Caco-2 (cell line): ENCODE results near the gene CPED1. TPM values are rescaled to one million over a fixed set of nuclear protein-coding genes. Genes with fewer than 3 reads are reported as not detected.

Source experiments
- BruUV-seq: library from RNA; stranded (reverse); fragments of 400-500 nt; replicated peaks from 2 replicates; lab custom pipeline; 2021; lab: Mats Ljungman, UMichigan
- CTCF ChIA-PET: fragments of 300-600 bp; sonication (Branson Sonifier 250); formaldehyde crosslinking; loops from one replicate; lab custom pipeline; 2022; ENCODE audit warnings: antibody characterized with exemption; lab: Charles Lee
- POLR2A ChIA-PET: fragments of 300-600 bp; sonication (Branson Sonifier 250); formaldehyde crosslinking; loops from one replicate; lab custom pipeline; 2022; ENCODE audit warnings: antibody characterized with exemption; lab: Charles Lee
- DNase-seq, 2 experiments: peaks; one replicate each; pipeline versions ENCODE4 v3.0.0 to v3.0.0-alpha.2; 2020 to 2022
- H3K27me3 ChIP-seq: replicated peaks from 2 replicates; pipeline ENCODE4 v1.6.0; 2011; ENCODE audit warnings: low read length; ENCODE audit not compliant: control insufficient read depth, insufficient read depth
- H3K36me3 ChIP-seq: 2 replicates; pipeline ENCODE4 v1.5.1; 2011; ENCODE audit warnings: low read length; ENCODE audit not compliant: control insufficient read depth, insufficient read depth
- H3K4me1 ChIP-seq: fragments of 250-450 bp; sonication (Bioruptor Pico); 2 replicates; pipeline ENCODE4 v1.5.1; 2020; ENCODE audit warnings: mild to moderate bottlenecking
- H3K4me3 ChIP-seq: 2 replicates; pipeline ENCODE4 v1.5.1; 2011; ENCODE audit warnings: low read depth, mild to moderate bottlenecking, control low read depth, low read length
- H3K9me3 ChIP-seq: fragments of 250-450 bp; sonication (Bioruptor Pico); 2 replicates; pipeline ENCODE4 v1.5.1; 2020; ENCODE audit warnings: mild to moderate bottlenecking, moderate library complexity
- H3K27ac Mint-ChIP-seq: one replicate; pipeline ENCODE4 v1.8.0; 2022; ENCODE audit warnings: mixed read lengths; ENCODE audit not compliant: unreplicated experiment
- H3K27me3 Mint-ChIP-seq: one replicate; pipeline ENCODE4 v1.8.0; 2022; ENCODE audit warnings: mixed read lengths; ENCODE audit not compliant: insufficient read depth, unreplicated experiment
- H3K36me3 Mint-ChIP-seq: one replicate; pipeline ENCODE4 v1.8.0; 2022; ENCODE audit warnings: mild to moderate bottlenecking, mixed read lengths; ENCODE audit not compliant: insufficient read depth, unreplicated experiment
- H3K4me1 Mint-ChIP-seq: one replicate; pipeline ENCODE4 v1.8.0; 2022; ENCODE audit warnings: low read depth, mixed read lengths; ENCODE audit not compliant: unreplicated experiment
- H3K4me3 Mint-ChIP-seq: one replicate; pipeline ENCODE4 v1.8.0; 2022; ENCODE audit warnings: mild to moderate bottlenecking, moderate library complexity, mixed read lengths; ENCODE audit not compliant: unreplicated experiment
- H3K9me3 Mint-ChIP-seq: one replicate; pipeline ENCODE4 v1.8.0; 2022; ENCODE audit warnings: mixed read lengths; ENCODE audit not compliant: unreplicated experiment
- CTCF ChIP-seq, 2 experiments: fragments of 200-600 bp in 1 of 2; IDR thresholded peaks; 1 replicate in 1 of 2; 2 replicates in 1 of 2; pipeline versions ENCODE4 v1.5.1 to v1.8.0; 2011 to 2022; ENCODE audit warnings: antibody characterized with exemption in 1 of 2, control low read depth in 1 of 2, inconsistent platforms in 1 of 2, low read depth in 1 of 2, low read length in 1 of 2, mild to moderate bottlenecking in 1 of 2, moderate library complexity in 1 of 2; ENCODE audit not compliant: insufficient read depth in 1 of 2, severe bottlenecking in 1 of 2, unreplicated experiment in 1 of 2
- intact Hi-C: fragments of 100-400 bp; cut with micrococcal nuclease; formaldehyde crosslinking; loops from one replicate; pipeline ENCODE4 v1.10.0; 2022; ENCODE audit not compliant: unreplicated experiment
- total RNA-seq: library from RNA; stranded (reverse); gene quantifications from 2 replicates; pipeline ENCODE4 v1.2.3, GENCODE V29; 2022

CPED1 gene
- total RNA-seq, 1 experiment from 2014 or later, result 0.23 TPM

- no peaks in the 10 kb centered on the region for H3K36me3 ChIP-seq
- no peaks in the 10 kb centered on the region for H3K27me3 ChIP-seq
- ChIA-PET CTCF (no interaction called here), POLR2A (no interaction called here)
- TF ChIP-seq CTCF (IDR thresholded peaks at IDR 0.05; ENCODE audit: insufficient read depth in 1 of 2, low read depth in 1 of 2, low read length in 1 of 2, severe bottlenecking in 1 of 2, unreplicated experiment in 1 of 2), result no peak
- H3K4me3 ChIP-seq, result no peak overlapping the region
- Mint-ChIP-seq H3K4me1 (no peaks in the 10 kb centered on the region), H3K36me3 (no peaks in the 10 kb centered on the region), H3K4me3 (no peak overlapping the region), H3K27me3 (peaks cover 7% of the 10 kb centered on the region), H3K27ac (no peak overlapping the region), H3K9me3 (no peaks in the 10 kb centered on the region)
- BruUV-seq, result no TSS peak
- intact Hi-C loops, result no loop called here
- H3K9me3 ChIP-seq, result no peaks in the 10 kb centered on the region
- no peaks in the 10 kb centered on the region for H3K4me1 ChIP-seq
- no peak for DNase-seq
Observed at GRCh38 chr7:121153995-121154394, 165.5 kb downstream of the CPED1 start.

GRCh38 chr7:121156825-121157224 is 168.3 kb downstream of the CPED1 start:
- Histone ChIP-seq H3K9me3 (no peaks in the 10 kb centered on the region), H3K4me3 (no peak overlapping the region), H3K27me3 (no peaks in the 10 kb centered on the region; the same call in 1 of the 2 replicates), H3K4me1 (no peaks in the 10 kb centered on the region), H3K36me3 (no peaks in the 10 kb centered on the region)
- Mint-ChIP-seq H3K4me3 (no peak overlapping the region), H3K27me3 (peaks cover 5% of the 10 kb centered on the region), H3K4me1 (no peaks in the 10 kb centered on the region), H3K9me3 (no peaks in the 10 kb centered on the region), H3K36me3 (no peaks in the 10 kb centered on the region), H3K27ac (no peak overlapping the region)
- no peak for DNase-seq
- ChIA-PET CTCF (no interaction called here), POLR2A (no interaction called here)
- TF ChIP-seq CTCF (IDR thresholded peaks at IDR 0.05; ENCODE audit: insufficient read depth in 1 of 2, low read depth in 1 of 2, low read length in 1 of 2, severe bottlenecking in 1 of 2, unreplicated experiment in 1 of 2), result no peak
- intact Hi-C loops, result no loop called here
- no TSS peak for BruUV-seq

DNA sequence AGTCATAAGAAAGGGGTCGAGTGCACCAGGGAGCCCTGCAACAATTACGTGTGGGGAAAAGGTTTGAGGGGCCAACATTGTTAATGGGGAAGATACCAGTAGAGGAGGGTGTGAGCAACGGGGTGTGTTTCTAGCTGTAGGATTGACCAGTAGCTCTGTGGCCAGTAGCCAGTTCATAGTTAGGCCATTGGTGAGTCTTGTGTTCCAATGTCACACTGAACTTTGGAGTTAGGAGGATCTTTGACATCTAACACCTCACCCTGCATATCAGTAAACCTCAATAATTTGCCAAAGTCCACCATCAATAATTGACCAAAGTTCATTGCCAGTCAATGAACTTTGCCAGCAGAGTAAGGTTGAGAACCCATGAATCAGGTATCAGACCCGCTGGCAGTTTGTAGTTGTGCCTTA is 168.8 kb downstream of the CPED1 start:
- intact Hi-C loops, result no loop called here
- H3K27me3 ChIP-seq, result no peaks in the 10 kb centered on the region; the same call in 1 of the 2 replicates
- no peak for DNase-seq
- H3K36me3 Mint-ChIP-seq, result no peaks in the 10 kb centered on the region
- H3K27ac Mint-ChIP-seq, result no peak overlapping the region
- peaks cover 5% of the 10 kb centered on the region for H3K27me3 Mint-ChIP-seq
- no TSS peak for BruUV-seq
- H3K36me3 ChIP-seq, result no peaks in the 10 kb centered on the region
- no peak overlapping the region for H3K4me3 Mint-ChIP-seq
- H3K4me3 ChIP-seq, result no peak overlapping the region
- ChIA-PET POLR2A (no interaction called here), CTCF (no interaction called here)
- H3K4me1 ChIP-seq, result no peaks in the 10 kb centered on the region
- H3K9me3 ChIP-seq, result no peaks in the 10 kb centered on the region
- no peaks in the 10 kb centered on the region for H3K9me3 Mint-ChIP-seq
- no peak for TF ChIP-seq CTCF (IDR thresholded peaks at IDR 0.05; ENCODE audit: insufficient read depth in 1 of 2, low read depth in 1 of 2, low read length in 1 of 2, severe bottlenecking in 1 of 2, unreplicated experiment in 1 of 2)
- no peaks in the 10 kb centered on the region for H3K4me1 Mint-ChIP-seq
